GM06990 (cell line): ENCODE data around the gene ADRA2C.

ENCODE experiments used
- DNase-seq: peaks from one replicate; pipeline ENCODE4 v3.0.0-alpha.2; 2011; ENCODE audit not compliant: insufficient read length; ENCODE audit errors: extremely low read depth
- H3K27me3 ChIP-seq: replicated peaks from 2 replicates; pipeline ENCODE4 v1.6.0; 2011; ENCODE audit warnings: low read length; ENCODE audit not compliant: control insufficient read depth, insufficient read depth
- H3K36me3 ChIP-seq: 2 replicates; pipeline ENCODE4 v1.5.1; 2011; ENCODE audit warnings: low read length; ENCODE audit not compliant: control insufficient read depth, insufficient read depth
- H3K4me3 ChIP-seq: replicated peaks from 2 replicates; pipeline ENCODE4 v1.5.1; 2011; ENCODE audit warnings: low read depth, mild to moderate bottlenecking, control low read depth, low read length
- CTCF ChIP-seq: IDR thresholded peaks from 2 replicates; pipeline ENCODE4 v1.5.1; 2011; ENCODE audit warnings: low read length, control low read depth, mild to moderate bottlenecking, inconsistent platforms; ENCODE audit not compliant: insufficient read depth, poor library complexity, severe bottlenecking

ADRA2C gene

GRCh38 chr4:3766036-3766784, at the start of gene ADRA2C:
Gene ADRA2C (plus strand): TSS chr4:3766385. CDS start chr4:3766607, 222 bp downstream.
- no peak for DNase-seq
- H3K36me3 ChIP-seq, result no peaks in the 10 kb centered on the region
- no peak for TF ChIP-seq CTCF
- H3K4me3 ChIP-seq, result no peak within 1 kb of the TSS
- no peaks in the 10 kb centered on the region for H3K27me3 ChIP-seq

GRCh38 chr4:3716631-3717235, 49.5 kb upstream of the ADRA2C start:
- Histone ChIP-seq H3K36me3 (no peaks in the 10 kb centered on the region), H3K27me3 (no peaks in the 10 kb centered on the region), H3K4me3 (no peak overlapping the region)
- no peak for DNase-seq
- TF ChIP-seq CTCF, result no peak

- Histone ChIP-seq H3K36me3 (no peaks in the 10 kb centered on the region), H3K4me3 (no peak overlapping the region), H3K27me3 (no peaks in the 10 kb centered on the region)
- no peak for TF ChIP-seq CTCF
- no peak for DNase-seq
Observed at GRCh38 chr4:3717241-3717640, 48.9 kb upstream of the ADRA2C start.

GRCh38 chr4:3718462-3718861, 47.7 kb upstream of the ADRA2C start:
- Histone ChIP-seq H3K36me3 (no peaks in the 10 kb centered on the region), H3K4me3 (no peak overlapping the region), H3K27me3 (no peaks in the 10 kb centered on the region; the same call in 1 of the 2 replicates)
- no peak for DNase-seq
- no peak for TF ChIP-seq CTCF

GRCh38 chr4:3719191-3719590, 47.0 kb upstream of the ADRA2C start:
- TF ChIP-seq CTCF, result no peak

More at GRCh38 chr4:3719191-3719590, 47.0 kb upstream of the ADRA2C start:
- H3K36me3 ChIP-seq, result no peaks in the 10 kb centered on the region
- H3K4me3 ChIP-seq, result no peak overlapping the region
- no peaks in the 10 kb centered on the region; the same call in 1 of the 2 replicates for H3K27me3 ChIP-seq
- no peak for DNase-seq
